Activated naive CD8-positive, alpha-beta T cell (primary cell): Measurements from ENCODE around the gene CD96.
"Not testable (repeated sequence)": the region's sequence is repeated elsewhere in the genome, so short reads cannot be mapped to it uniquely, and the experiment has no call there.

Source experiments
- H3K27ac Mint-ChIP-seq: one replicate; pipeline ENCODE4 v1.8.0; 2021; ENCODE audit warnings: mixed read lengths
- H3K27me3 Mint-ChIP-seq: one replicate; pipeline ENCODE4 v1.8.0; 2021; ENCODE audit warnings: mixed read lengths
- H3K36me3 Mint-ChIP-seq: one replicate; pipeline ENCODE4 v1.8.0; 2021; ENCODE audit warnings: mixed read lengths
- H3K4me1 Mint-ChIP-seq: one replicate; pipeline ENCODE4 v1.8.0; 2021; ENCODE audit warnings: low read depth, mixed read lengths
- H3K4me3 Mint-ChIP-seq: one replicate; pipeline ENCODE4 v1.8.0; 2021; ENCODE audit warnings: mild to moderate bottlenecking, mixed read lengths
- H3K9me3 Mint-ChIP-seq: one replicate; pipeline ENCODE4 v1.8.0; 2021; ENCODE audit warnings: low read depth, mixed read lengths

The CD96 gene

DNA sequence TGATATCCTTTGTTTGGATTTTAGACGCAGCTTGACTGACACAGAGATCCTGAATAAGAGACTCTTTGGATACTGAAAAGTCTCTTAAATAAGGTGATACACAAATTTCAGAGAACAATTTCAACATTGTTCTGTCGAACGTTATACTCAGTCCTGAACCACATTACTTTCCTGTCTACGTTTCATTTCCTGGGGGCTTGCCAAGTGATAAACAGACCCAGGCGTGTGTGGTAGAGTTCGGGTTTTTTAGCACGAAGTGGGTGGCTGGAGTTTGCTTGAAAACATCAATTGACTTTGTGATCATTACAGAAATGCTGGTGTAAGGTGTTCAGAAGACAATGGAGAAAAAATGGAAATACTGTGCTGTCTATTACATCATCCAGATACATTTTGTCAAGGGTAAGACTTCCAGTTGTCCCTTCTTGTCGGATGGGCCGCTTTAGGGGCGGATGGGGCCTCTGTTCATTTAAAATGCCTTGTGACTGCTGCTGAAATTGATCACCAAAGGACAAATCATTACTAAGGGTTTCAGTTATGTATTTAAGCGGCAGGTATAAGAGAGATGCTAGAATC is at the start of gene CD96:
Gene CD96 (plus strand): TSS at position 287 of the 573 bp plus-strand sequence. CDS start 52 bp downstream, at position 339.
- no peaks in the 10 kb centered on the region for H3K27me3 Mint-ChIP-seq
- peaks cover 4% of the 10 kb centered on the region for H3K9me3 Mint-ChIP-seq
- peak within 1 kb of the TSS; percentile 58 for H3K4me3 Mint-ChIP-seq
- peaks cover 90% of the 10 kb centered on the region for H3K4me1 Mint-ChIP-seq
- H3K36me3 Mint-ChIP-seq = peaks cover 16% of the 10 kb centered on the region
- peak within 1 kb of the TSS; percentile 100 for H3K27ac Mint-ChIP-seq

GRCh38 chr3:111493276-111493675 is 48.7 kb upstream of the CD96 start:
- Mint-ChIP-seq H3K36me3 (peaks cover 4% of the 10 kb centered on the region), H3K4me1 (no peaks in the 10 kb centered on the region), H3K27me3 (no peaks in the 10 kb centered on the region), H3K4me3 (no peak overlapping the region), H3K27ac (no peak overlapping the region), H3K9me3 (peaks cover 10% of the 10 kb centered on the region)

DNA sequence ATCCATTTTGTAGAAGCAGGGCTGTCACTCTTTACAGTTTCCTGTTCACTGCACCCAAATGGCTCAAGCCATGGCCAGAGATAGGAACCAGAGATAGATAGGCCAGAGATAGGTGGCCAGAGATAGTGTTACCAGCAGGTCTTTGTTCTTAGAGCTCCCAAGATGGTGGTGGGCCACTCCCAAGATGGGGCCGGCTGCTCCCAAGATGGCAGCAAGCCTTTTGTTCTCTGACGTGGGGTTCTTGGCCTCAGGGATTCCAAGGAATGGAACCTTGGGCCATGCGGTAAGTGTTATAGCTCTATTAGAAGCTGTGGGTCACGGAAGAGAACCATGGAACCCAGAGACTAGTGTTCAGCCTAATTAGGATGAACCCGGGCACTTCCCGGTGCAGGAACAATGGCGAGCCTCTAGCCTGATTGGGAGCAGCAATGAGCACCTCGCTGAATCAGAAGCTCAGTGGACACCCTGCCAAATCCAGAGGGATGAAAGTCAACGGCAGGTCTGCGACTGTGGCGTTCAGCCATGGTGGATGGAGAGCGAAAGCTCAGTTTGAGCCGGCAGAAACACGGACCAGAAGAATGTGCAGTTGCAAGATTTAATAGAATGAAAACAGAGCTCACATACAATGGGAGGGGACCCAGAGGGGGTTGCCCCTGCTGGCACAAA is 45.0 kb upstream of the CD96 start:
- no peaks in the 10 kb centered on the region for H3K4me1 Mint-ChIP-seq
- peaks cover 5% of the 10 kb centered on the region for H3K9me3 Mint-ChIP-seq
- no peak overlapping the region for H3K4me3 Mint-ChIP-seq
- no peak overlapping the region for H3K27ac Mint-ChIP-seq
- no peaks in the 10 kb centered on the region for H3K36me3 Mint-ChIP-seq
- H3K27me3 Mint-ChIP-seq = no peaks in the 10 kb centered on the region

- Mint-ChIP-seq H3K4me1 (no peaks in the 10 kb centered on the region), H3K4me3 (no peak overlapping the region), H3K27me3 (no peaks in the 10 kb centered on the region), H3K27ac (no peak overlapping the region), H3K36me3 (no peaks in the 10 kb centered on the region), H3K9me3 (peaks cover 1% of the 10 kb centered on the region)
Observed at GRCh38 chr3:111498022-111498421, 44.0 kb upstream of the CD96 start.

- Mint-ChIP-seq H3K4me1 (no peaks in the 10 kb centered on the region), H3K4me3 (no peak overlapping the region), H3K36me3 (no peaks in the 10 kb centered on the region), H3K27ac (no peak overlapping the region), H3K27me3 (no peaks in the 10 kb centered on the region), H3K9me3 (no peaks in the 10 kb centered on the region)
Observed at GRCh38 chr3:111506435-111506834, 35.6 kb upstream of the CD96 start.

DNA sequence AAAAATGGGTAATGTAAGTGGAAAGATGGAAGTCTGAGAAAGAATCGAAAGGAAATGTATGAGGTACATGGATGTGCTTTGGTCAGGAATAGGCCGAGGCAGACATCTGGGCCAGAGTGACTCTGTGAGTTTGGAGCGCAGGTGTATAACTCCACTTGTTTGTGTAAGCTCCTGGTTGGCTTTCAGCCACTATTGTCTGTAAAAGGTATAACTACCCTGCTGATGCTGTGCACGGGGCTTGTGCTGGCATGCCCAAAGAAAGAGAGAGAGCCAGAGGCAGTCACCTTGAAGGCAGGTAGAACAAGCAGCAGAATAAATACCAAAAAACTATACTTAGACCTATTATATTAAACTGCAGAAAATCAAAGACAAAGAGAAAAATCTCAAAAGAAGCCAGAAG is 32.7 kb upstream of the CD96 start:
- Mint-ChIP-seq H3K4me1 (no peaks in the 10 kb centered on the region), H3K36me3 (no peaks in the 10 kb centered on the region), H3K4me3 (no peak overlapping the region), H3K9me3 (no peaks in the 10 kb centered on the region), H3K27me3 (no peaks in the 10 kb centered on the region), H3K27ac (no peak overlapping the region)

GRCh38 chr3:111517801-111518200 is 24.2 kb upstream of the CD96 start:
- H3K4me1 Mint-ChIP-seq = no peaks in the 10 kb centered on the region
- H3K4me3 Mint-ChIP-seq = no peak overlapping the region
- H3K27me3 Mint-ChIP-seq = no peaks in the 10 kb centered on the region
- no peak overlapping the region for H3K27ac Mint-ChIP-seq
- no peaks in the 10 kb centered on the region for H3K9me3 Mint-ChIP-seq
- H3K36me3 Mint-ChIP-seq = no peaks in the 10 kb centered on the region

DNA sequence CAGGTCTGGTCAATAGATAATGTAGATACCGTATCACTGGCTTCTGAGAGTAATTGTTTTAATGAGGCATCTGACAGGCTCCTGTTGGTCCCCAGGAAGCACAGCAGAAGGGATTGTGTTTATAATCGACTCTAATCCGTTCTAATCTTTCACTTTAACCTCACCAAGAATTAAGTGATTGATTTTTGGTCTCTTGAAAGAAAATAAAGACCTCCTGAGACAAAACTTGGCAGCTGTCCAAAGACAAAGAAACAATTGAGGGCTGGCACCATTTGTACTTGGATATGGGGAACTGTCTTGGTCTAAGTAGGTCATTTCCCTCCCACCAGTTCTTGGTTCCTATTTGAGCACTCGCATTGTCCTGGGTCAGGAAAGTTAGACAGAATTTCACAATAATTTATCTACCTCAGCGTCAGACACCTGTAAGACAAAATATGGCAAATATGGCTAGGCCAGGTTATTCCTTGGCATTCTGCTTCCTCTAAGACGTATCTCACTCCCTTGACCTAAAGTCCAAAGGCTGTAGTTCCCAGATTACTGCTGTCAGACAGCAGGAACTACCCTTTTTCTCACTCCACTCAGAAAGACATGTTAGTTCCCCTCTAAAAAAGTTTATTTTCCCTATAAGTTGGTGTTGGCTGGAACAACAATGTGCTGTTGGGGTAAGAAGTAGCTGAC is 22.7 kb upstream of the CD96 start:
- Mint-ChIP-seq H3K27me3 (no peaks in the 10 kb centered on the region), H3K4me1 (no peaks in the 10 kb centered on the region), H3K9me3 (no peaks in the 10 kb centered on the region), H3K36me3 (no peaks in the 10 kb centered on the region), H3K4me3 (no peak overlapping the region), H3K27ac (no peak overlapping the region)

GRCh38 chr3:111521891-111522290 is 20.1 kb upstream of the CD96 start:
- Mint-ChIP-seq H3K4me1 (no peaks in the 10 kb centered on the region), H3K4me3 (no peak overlapping the region), H3K27ac (no peak overlapping the region), H3K27me3 (no peaks in the 10 kb centered on the region), H3K36me3 (no peaks in the 10 kb centered on the region), H3K9me3 (no peaks in the 10 kb centered on the region)

- not testable (repeated sequence) for H3K4me3 Mint-ChIP-seq, H3K27ac Mint-ChIP-seq, H3K36me3 Mint-ChIP-seq, H3K4me1 Mint-ChIP-seq, H3K9me3 Mint-ChIP-seq, H3K27me3 Mint-ChIP-seq
Observed at GRCh38 chr3:111524486-111524885, 17.5 kb upstream of the CD96 start.

DNA sequence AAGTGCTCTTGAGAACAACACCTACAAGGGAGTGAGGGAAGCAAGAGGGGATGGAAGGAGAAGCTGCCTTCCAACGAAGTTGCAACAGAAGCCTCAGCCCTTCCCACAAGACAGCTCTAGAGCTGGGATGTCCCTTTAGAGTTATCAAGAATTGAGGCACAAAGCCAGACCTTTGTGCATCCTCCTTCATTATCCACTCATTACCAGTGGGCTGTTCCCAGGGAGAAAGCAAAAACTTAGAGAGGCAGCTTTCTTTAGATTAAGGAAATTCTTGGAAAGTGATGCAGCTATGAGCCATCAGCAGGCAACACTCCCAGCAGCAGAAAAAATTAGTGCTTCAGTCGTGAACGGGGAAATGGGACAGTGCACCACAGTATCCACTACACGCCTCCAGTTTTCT is 10.6 kb upstream of the CD96 start:
- Mint-ChIP-seq H3K4me1 (peaks cover 13% of the 10 kb centered on the region), H3K27me3 (no peaks in the 10 kb centered on the region), H3K9me3 (no peaks in the 10 kb centered on the region), H3K4me3 (no peak overlapping the region), H3K36me3 (peaks cover 3% of the 10 kb centered on the region), H3K27ac (no peak overlapping the region)

GRCh38 chr3:111534701-111535100 is 7.3 kb upstream of the CD96 start:
- no peak overlapping the region for H3K27ac Mint-ChIP-seq
- peaks cover 5% of the 10 kb centered on the region for H3K36me3 Mint-ChIP-seq
- peaks cover 4% of the 10 kb centered on the region for H3K9me3 Mint-ChIP-seq
- H3K4me1 Mint-ChIP-seq = peaks cover 39% of the 10 kb centered on the region
- H3K27me3 Mint-ChIP-seq = no peaks in the 10 kb centered on the region
- H3K4me3 Mint-ChIP-seq = no peak overlapping the region

- Mint-ChIP-seq H3K9me3 (peaks cover 4% of the 10 kb centered on the region), H3K36me3 (peaks cover 2% of the 10 kb centered on the region), H3K27ac (peak overlapping the region; percentile 100), H3K27me3 (no peaks in the 10 kb centered on the region), H3K4me3 (peak overlapping the region; percentile 84), H3K4me1 (peaks cover 72% of the 10 kb centered on the region)
Observed at GRCh38 chr3:111538111-111538510, 3.9 kb upstream of the CD96 start.

DNA sequence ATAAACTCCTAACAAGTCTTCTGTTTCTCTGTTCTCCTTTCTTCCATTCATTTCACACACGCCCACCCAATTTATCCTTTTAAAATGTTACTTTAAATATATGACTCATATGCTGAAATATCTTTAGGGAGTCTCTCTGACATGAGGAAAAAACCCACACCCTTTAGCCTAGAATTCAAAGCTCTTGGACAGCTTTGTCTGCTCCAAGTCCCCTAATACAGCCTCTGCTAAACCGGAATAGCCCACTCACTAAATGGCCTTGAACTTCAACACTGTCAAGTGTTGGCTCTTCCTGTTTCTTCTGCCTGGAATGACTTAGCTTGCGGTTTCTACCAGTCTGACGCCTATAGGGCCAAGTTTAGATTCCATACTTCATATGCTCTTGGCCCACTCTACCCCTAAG is 3.3 kb upstream of the CD96 start:
- Mint-ChIP-seq H3K27ac (peak overlapping the region; percentile 100), H3K27me3 (no peaks in the 10 kb centered on the region), H3K4me1 (peaks cover 77% of the 10 kb centered on the region), H3K36me3 (peaks cover 2% of the 10 kb centered on the region), H3K4me3 (peak overlapping the region; percentile 84), H3K9me3 (peaks cover 4% of the 10 kb centered on the region)

DNA sequence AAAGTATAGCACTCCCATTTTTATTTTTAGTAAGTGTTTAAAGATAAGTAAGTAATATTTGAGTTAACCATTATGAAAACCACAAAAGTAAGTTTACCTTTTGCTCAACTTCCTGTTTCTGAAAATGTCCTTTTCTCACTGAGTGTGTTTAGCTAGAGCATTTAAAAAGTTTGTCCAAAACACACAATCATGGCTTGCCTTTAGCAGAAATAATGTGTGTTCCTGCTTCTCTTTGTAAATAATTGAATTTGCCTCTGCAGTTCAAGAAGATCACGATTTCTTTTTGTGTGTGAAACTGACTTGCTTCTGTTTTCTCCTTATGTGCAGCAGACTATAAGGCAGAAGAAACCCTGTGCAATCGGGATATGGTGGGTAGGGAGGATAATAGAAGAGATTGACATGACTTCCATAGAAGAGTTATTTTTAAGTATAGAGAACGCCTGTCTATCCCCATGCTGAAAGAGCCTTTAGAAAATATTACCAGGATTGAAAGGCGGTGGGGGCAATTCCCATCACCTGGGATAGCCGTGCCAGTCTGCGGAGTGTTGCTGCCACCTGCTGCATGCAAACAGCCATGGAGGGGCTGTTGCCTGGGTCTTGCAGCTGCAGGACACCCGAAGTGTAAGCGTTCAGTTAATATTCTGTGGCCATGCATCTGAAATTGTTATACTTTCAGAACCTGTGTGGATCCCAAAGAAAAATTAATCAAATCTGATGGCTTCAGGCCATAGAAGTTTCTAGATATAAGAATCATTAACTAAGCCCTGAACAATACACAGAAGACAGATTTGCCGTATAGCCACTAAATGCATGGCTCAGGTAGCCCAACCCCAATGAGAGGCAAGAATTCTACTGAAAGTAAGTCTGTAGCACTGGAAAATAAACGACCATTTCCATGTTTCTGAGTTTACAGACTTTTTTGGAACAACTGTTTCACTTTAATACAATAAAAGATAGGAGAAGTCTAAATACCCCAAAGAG is 2.4 kb upstream of the CD96 start:
- Mint-ChIP-seq H3K4me3 (peak overlapping the region; percentile 84), H3K9me3 (peaks cover 4% of the 10 kb centered on the region), H3K27me3 (no peaks in the 10 kb centered on the region), H3K4me1 (peaks cover 84% of the 10 kb centered on the region), H3K36me3 (peaks cover 2% of the 10 kb centered on the region), H3K27ac (peak overlapping the region; percentile 100)
